Renal cortical epithelial cell (primary cell): Measurements from ENCODE around the gene BPTF. TPM values are rescaled to one million over a fixed set of nuclear protein-coding genes. Genes with fewer than 3 reads are reported as not detected.
"Not testable (repeated sequence)": the region's sequence is repeated elsewhere in the genome, so short reads cannot be mapped to it uniquely, and the experiment has no call there.

Source experiments
- DNase-seq: peaks from one replicate; pipeline ENCODE4 v3.0.0-alpha.2; 2011; ENCODE audit warnings: low read depth
- total RNA-seq: library from RNA; depleted of rRNA; stranded (reverse); fragments of >200 nt; gene quantifications from 2 replicates; pipeline ENCODE4 v1.2.3, GENCODE V29; 2014

Gene BPTF
- total RNA-seq, 1 donor from 2014 or later: 102 TPM

DNA sequence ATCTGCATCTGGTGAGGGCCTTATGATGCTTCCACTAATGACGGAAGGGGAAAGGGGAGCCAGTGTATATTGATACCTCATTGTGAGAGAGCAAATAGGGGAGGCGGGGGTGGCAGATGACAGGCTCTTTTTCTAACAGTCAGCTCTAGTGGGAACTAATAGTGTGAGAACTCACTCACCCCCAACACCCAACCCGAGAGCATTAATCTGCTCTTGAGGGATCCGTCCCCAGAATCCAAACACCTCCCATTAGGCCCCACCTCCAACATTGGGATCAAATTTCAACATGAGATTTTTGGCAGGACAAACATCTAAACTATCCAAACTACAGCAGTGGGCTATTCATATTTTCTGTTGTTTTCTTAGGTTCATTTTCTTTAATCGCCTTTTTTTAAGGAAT lies 54.4 kb downstream of the BPTF start:
- DNase-seq: no peak

DNA sequence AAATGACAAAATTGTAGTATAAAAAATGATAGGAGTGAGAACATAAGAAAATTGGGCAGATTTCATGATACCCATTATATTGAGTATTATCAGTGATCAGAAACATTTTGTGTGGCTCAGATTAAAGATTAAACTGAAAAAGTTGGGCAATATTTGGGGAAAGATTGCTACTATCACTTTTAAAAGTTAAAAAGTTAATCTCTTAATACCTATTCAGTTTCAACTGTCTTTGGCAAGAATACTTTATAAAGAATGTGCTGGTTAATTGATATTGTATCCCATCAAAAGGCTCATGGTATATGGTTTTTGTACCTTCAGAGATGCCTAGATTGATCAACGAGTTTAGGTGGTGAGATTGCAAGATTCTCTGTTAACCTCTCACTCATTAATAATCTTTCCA lies 55.8 kb downstream of the BPTF start:
- DNase-seq: no peak

DNA sequence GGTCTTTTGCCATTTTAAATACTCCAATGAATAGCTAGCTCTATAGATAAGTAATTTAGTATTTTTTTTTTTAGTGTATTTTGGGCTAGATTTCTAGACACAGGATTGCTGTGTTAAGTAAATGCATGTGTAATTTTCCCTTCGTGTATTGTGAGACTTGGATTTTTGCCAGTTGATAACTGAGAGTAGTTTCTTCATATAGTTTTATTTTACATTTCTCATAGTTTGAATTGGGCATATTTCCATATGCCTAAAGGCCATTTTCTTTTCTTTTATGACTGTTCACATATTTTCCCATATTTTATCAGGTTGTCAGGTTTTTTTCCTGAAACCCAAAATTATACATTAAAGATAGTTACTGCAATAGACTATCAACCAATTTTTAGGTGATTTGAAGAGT lies 59.4 kb downstream of the BPTF start:
- no peak for DNase-seq

DNA sequence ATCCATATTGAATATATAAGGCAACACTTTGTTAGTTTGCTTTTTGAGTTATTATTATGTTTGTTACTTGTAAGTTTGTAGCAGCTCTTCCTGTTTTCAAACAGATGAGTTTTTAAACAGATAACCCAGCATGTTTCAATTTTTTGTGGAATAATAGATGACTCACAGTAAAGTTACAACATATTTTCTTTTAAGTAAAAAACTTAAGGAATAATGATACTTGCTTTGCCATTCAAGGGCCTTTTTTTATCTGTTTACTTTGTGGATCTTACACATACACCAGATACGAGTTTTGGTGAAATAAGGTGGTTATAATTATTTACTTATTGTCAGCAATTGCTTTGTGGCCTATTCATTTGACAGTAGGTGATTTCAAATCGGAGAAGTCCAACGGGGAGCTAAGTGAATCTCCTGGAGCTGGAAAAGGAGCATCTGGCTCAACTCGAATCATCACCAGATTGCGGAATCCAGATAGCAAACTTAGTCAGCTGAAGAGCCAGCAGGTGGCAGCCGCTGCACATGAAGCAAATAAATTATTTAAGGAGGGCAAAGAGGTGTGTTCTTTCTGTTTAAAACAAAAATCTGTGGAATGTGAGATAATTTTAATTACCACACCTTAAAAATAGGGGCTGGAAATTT lies 66.3 kb downstream of the BPTF start:
- peak; percentile 44 for DNase-seq

DNA sequence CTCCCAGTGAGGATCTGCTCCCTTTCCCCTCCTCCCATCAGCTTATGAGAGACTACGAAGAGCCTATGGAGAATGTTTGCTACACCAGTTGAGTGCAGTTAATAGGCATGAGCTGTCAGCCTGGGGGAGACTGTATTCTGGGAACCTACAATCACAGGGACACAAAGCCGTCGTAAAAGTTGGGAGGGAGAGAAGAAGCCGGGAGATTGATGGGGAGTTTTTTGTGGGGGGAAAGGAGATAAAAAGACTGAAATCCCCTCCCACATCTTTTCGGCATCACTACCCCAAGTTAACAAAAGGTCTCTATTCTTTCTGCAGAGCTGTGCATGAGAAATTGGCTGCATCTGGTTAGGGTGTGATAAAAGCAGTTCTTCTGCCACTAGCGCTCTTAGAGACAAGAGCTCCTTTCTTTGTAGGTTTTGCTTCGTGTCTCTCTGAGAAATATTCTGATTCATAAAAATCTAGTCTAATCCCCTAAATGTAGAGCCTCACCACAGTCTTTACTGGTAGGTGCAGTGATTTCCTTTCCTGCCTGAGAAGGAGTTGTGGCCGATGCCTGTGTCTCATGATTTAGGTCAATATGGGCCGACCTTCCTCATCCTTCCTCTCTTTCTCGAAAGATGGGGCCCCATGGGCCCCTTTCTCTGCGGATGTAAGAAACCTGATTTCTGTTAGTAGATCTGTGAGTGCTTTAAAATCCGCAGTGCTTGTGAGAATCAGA lies 77.4 kb downstream of the BPTF start:
- no peak for DNase-seq

DNA sequence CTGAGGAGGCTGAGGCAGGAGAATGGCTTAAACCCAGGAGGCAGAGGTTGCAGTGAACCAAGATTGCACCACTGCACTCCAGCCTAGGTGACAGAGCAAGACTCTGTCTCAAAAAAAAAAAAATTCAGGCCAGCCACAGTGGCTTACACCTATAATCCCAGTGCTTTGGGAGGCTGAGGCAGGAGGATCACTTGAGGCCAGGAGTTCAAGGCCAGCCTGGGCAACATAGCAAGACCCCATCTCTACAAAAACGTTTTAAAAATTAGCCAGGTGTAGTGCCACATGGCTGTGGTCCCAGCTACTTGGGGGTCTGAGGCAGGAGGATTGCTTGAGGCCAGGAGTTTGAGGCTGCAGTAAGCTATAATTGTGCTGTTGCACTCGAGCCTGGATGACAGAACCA lies 80.0 kb downstream of the BPTF start:
- DNase-seq: not testable (repeated sequence)

DNA sequence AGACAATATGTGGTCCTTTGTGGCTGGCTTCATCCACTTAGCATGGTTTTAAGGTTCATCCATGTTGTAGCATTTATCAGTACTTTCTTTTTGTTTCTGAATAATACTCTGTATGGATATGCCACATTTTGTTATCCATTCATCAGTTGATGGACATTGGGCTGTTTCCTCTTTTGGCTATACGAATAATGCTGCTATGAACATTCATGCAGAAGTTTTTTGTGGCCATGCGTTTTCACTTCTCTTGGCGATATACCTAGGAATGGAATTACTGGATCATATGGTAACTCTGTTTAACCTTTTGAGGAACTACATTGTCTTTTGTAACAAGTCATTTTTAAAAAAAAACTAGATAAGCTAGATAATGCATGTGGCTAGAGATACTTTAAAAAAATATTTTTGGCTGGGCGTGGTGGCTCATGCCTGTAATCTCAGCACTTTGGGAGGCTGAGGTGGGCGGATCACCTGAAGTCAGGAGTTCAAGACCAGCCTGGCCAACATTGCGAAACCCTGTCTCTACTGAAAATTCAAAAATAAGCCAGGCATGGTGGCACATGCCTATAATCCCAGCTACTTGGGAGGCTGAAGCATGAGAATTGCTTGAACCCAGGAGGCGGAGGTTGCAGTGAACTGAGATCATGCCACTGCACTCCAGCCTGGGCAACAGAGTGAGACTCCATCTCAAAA lies 85.0 kb downstream of the BPTF start:
- not testable (repeated sequence) for DNase-seq

DNA sequence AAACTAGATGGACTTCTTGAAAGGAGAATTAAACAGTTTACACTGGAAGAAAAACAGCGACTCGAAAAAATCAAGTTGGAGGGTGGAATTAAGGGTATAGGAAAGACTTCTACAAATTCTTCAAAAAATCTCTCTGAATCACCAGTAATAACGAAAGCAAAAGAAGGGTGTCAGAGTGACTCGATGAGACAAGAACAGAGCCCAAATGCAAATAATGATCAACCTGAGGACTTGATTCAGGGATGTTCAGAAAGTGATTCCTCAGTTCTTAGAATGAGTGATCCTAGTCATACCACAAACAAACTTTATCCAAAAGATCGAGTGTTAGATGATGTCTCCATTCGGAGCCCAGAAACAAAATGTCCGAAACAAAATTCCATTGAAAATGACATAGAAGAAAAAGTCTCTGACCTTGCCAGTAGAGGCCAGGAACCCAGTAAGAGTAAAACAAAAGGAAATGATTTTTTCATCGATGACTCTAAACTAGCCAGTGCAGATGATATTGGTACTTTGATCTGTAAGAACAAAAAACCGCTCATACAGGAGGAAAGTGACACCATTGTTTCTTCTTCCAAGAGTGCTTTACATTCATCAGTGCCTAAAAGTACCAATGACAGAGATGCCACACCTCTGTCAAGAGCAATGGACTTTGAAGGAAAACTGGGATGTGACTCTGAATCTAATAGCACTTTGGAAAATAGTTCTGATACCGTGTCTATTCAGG lies 85.9 kb downstream of the BPTF start:
- no peak for DNase-seq

DNA sequence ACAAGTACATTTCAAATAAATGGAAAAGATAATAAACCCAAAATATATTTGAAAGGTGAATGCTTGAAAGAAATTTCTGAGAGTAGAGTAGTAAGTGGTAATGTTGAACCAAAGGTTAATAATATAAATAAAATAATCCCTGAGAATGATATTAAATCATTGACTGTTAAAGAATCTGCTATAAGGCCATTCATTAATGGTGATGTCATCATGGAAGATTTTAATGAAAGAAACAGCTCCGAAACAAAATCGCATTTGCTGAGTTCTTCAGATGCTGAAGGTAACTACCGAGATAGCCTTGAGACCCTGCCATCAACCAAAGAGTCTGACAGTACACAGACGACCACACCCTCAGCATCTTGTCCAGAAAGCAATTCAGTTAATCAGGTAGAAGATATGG lies 86.8 kb downstream of the BPTF start:
- DNase-seq: no peak

DNA sequence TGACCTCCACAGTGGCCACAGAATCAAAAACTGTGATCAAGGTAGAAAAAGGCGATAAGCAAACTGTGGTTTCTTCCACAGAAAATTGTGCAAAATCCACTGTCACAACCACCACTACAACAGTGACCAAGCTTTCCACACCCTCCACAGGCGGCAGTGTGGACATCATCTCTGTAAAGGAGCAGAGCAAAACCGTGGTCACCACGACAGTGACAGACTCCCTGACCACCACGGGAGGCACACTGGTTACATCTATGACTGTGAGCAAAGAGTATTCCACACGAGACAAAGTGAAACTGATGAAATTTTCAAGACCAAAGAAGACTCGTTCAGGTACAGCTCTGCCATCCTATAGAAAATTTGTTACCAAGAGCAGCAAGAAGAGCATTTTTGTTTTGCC lies 87.4 kb downstream of the BPTF start:
- no peak for DNase-seq

DNA sequence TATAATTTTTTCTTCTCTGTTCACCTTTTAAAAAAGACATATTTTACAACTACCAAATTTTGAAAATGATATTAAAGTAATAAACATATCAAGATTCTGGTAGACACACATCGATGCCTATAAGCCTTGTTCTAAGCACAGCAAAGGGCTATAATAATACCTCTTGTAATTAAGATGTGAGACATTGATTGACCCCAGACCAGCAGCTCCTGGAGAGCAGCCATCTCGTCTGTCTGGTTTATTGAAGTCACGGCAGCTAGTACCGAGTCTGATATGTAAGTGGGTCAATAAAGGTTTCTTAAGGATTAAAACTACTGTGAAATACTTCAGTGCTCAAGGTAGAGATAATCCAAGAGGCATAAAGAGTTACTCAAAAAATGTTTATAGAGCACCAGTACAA lies 94.9 kb downstream of the BPTF start:
- DNase-seq: no peak

DNA sequence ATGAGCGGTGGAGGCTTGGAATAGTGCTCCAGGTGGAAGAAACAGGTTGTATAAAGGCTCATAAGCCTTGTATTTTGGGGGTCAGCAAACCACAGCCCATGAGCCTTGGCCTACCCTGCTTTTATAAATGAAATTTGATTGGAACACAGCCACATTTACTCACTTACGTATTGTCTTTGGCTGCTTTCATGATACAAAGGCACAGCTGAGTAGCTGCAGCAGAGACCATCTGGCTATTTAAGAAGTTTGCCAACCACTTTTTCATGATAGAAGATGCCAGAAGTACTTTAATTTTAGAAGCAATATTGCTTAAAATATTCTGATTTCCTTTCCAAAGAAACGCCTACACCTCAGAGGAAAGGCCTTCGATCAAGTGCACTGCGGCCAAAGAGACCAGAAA lies 97.2 kb downstream of the BPTF start:
- no peak for DNase-seq

DNA sequence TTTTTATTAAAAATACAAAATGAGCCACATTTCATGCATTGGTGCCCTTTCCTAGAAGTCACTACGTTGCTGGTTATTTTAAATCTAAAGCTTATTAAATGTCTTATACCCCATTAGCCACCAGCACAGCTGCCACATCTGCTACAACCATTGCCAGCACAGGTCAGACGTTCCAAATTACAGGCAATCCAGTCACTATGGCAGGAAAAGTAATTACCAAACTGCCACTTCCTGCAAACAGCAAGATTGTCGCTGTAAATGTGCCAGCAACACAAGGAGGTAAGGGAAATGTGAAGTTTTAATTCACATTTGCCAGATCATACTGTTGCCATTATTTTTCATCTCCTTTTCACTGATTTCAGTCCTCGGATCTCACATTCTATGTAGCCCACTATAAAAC lies 103.5 kb downstream of the BPTF start:
- not testable (repeated sequence) for DNase-seq

DNA sequence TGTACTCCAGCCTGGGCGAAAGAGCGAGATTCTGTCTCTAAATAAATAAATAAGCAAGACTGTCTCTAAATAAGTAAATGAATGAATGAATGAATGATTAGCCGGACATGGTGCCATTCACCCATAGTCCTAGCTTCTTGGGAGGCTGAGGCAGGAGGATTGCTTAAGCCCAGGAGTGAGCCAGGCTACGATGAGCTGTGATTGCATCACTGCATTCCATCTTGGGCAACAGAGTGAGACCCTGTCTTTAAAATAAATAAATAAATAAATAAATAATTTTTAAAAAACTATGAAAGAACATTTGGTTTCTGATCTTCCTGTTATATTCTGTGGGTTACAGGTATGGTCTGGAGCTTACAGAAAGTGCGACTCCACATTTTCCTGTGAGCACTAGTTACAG lies 105.9 kb downstream of the BPTF start:
- DNase-seq: no peak

DNA sequence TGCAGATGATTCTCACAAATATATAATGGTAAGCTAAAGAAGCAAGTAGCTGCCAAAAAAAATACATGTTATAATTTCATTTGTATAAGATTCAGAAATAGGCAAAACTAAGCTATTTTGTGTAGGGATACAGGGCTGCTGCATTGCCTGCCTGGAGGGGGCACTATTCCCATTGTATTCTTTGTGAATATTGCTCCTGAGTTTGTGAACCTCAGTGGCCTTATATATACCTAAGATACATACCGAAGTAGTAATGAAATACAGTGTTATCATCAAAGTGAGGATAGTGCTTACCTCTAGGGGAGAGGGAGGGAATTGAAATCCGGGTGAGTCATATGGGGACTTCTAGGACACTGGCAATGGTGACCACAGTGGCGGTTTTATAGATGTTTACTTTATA lies 117.5 kb downstream of the BPTF start:
- DNase-seq: no peak

DNA sequence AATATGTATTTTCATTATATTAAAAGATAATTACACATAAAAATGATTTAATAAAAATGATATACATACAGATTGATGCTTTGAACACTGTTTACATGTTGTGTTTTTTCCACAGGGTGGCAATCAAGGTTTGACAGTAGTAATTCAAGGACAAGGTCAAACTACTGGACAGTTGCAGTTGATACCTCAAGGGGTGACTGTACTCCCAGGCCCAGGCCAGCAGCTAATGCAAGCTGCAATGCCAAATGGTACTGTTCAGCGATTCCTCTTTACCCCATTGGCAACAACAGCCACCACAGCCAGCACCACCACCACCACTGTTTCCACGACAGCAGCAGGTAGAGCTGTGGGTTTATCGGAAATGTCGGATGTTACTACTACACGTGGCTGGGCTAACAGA lies 118.7 kb downstream of the BPTF start:
- DNase-seq: no peak

DNA sequence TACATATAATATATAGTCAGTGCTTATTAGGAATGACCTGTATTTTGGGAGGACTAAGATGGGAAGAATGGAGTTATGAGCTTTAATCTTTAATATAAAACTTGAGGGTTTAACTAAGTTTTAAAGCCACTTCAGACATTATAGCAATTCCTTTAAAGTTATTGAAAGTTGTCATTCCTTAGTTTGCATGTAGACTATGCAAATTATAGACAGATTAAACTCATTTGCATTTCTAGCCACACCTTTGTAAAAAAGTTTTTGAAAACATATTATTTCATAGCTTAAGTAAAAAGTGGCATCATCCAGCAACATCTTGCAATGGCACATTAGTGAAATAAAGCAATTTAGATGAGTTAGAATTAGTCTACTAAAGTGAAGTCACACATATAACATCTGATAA lies 121.2 kb downstream of the BPTF start:
- DNase-seq: no peak

DNA sequence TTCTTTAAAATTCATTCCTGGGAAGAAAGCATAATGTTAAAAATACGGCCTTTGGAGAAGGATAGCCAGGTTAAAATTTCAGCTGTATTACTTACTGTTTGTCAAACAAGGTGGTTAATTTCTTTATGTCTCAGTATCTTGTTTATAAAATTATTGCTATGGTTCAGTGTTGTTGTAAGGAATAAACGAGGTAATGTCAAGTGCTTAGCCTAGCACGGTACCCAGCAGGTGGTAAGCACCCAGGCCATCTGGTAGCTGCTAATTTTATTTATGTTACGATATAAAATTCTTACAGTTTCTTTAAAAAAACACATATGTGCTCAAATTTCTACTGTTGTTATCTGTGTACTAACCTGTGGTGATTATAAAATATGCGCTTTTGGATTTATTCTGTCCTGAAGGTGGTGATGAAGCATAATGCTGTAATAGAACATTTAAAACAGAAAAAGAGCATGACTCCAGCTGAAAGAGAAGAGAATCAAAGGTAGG lies 122.1 kb downstream of the BPTF start:
- DNase-seq: no peak

DNA sequence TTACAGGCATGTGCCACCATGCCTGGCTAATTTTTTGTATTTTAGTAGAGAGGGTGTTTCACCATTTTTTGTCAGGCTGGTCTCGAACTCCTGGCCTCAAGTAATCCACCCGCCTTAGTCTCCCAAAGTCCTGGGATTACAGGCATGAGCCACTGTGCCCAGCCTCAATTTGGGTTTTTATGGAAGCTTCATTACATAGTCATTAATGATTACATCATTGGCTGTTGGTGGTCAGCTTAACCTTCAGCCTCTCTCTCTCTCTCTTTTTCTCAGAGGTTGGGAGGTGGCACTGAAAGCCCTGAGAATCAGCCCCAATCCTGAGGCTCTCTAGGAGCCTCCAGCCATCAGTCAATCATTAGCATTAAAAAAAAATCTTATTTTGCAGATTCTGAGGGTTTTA lies 125.6 kb downstream of the BPTF start:
- peak; percentile 15 for DNase-seq

DNA sequence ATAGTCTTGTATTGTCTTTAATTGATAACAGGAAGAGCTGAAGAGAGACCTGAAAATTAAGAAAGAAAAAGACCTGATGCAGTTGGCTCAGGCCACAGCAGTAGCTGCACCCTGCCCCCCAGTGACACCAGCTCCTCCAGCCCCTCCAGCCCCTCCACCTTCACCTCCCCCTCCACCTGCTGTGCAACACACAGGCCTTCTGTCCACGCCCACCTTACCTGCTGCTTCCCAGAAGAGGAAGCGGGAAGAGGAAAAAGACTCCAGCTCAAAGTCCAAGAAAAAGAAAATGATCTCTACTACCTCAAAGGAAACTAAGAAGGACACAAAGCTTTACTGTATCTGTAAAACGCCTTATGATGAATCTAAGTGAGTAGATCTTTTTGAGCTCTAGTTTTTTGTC lies 134.2 kb downstream of the BPTF start:
- DNase-seq: no peak

DNA sequence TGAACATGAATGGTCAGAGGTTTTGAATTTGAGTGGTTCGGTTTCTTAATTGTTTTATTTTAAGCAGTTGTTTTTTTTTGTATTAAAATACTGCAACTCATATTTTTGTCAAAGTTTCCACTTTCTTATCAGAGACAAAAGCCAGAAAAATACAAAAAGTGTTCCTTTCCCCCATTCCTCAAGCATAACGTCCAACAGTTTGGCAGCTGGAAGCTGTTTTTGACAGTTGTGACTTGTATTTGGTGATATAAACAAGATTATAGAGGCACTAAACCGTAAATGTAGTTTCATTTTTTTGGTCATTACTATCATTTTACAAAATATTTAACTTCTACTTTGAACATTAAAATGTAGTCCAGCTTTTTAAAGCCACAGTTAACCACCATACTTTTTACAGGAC lies 135.0 kb downstream of the BPTF start:
- not testable (repeated sequence) for DNase-seq

DNA sequence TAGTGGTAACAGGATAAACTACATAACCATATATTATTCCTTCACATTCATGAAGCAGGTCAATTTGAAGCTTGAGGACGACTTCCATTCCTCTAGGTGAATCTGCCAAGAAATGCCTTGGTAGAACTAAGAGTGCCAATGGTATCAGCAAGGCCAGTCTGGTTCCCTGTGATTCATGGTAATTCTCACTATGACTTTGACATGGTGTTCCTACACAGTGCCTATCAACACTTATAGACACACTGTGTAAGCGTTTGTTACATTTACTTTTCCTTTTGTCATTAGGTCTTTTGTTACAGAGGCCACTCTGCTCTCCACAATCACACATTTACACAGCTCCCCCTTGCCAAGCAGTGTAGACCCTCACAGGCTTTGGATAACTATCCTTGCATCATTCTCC lies 136.9 kb downstream of the BPTF start:
- DNase-seq: not testable (repeated sequence)
